ENCODE measurements around the gene CARHSP1. TPM values are rescaled to one million over a fixed set of nuclear protein-coding genes. Genes with fewer than 3 reads are reported as not detected.

CARHSP1 gene
- total RNA-seq, 2 donors from 2014 or later = 51.0 to 146 TPM

GRCh38 chr16:8863594-8864424, 5.0 kb downstream of the CARHSP1 start:
- 81% methylated on average over 15 of the region's 17 CpGs for WGBS
- no peak for TF ChIP-seq CTCF (IDR thresholded peaks at IDR 0.05)
- no peak for DNase-seq (ENCODE audit: low spot score)
- H3K4me1 ChIP-seq (replicated peaks) = peaks cover 11% of the 10 kb centered on the region
- no peaks in the 10 kb centered on the region for H3K36me3 ChIP-seq
- H3K27ac ChIP-seq = no peak overlapping the region
- H3K4me3 ChIP-seq = no peak overlapping the region
- H3K9me3 ChIP-seq = no peaks in the 10 kb centered on the region
- no peaks in the 10 kb centered on the region for H3K27me3 ChIP-seq (replicated peaks; ENCODE audit: insufficient read depth)
- intact Hi-C loops (cut with DNase I) = no loop called here

GRCh38 chr16:8862309-8863130, 6.3 kb downstream of the CARHSP1 start:
- Histone ChIP-seq H3K4me3 (no peak overlapping the region), H3K27me3 (replicated peaks; ENCODE audit: insufficient read depth) (no peaks in the 10 kb centered on the region), H3K27ac (no peak overlapping the region), H3K9me3 (no peaks in the 10 kb centered on the region), H3K4me1 (replicated peaks) (peaks cover 7% of the 10 kb centered on the region), H3K36me3 (no peaks in the 10 kb centered on the region)
- DNase-seq (ENCODE audit: low spot score) = no peak
- intact Hi-C loops (cut with DNase I) = no loop called here
- 86% methylated on average over 14 of the region's 14 CpGs for WGBS
- TF ChIP-seq POLR2AphosphoS5 (IDR thresholded peaks at IDR 0.05) (no peak), POLR2A (IDR thresholded peaks at IDR 0.05) (no peak), CTCF (IDR thresholded peaks at IDR 0.05) (no peak)

GRCh38 chr16:8861563-8862308, 7.1 kb downstream of the CARHSP1 start:
- WGBS = 82% methylated on average over 14 of the region's 14 CpGs
- Histone ChIP-seq H3K36me3 (no peaks in the 10 kb centered on the region), H3K4me3 (no peak overlapping the region), H3K9me3 (no peaks in the 10 kb centered on the region), H3K27me3 (replicated peaks; ENCODE audit: insufficient read depth) (no peaks in the 10 kb centered on the region), H3K4me1 (replicated peaks) (no peaks in the 10 kb centered on the region), H3K27ac (no peak overlapping the region)
- no peak for DNase-seq (ENCODE audit: low spot score)
- intact Hi-C loops (cut with DNase I) = no loop called here
- TF ChIP-seq POLR2A (IDR thresholded peaks at IDR 0.05) (no peak), CTCF (IDR thresholded peaks at IDR 0.05) (no peak), POLR2AphosphoS5 (IDR thresholded peaks at IDR 0.05) (no peak)

GRCh38 chr16:8859913-8860881, 8.6 kb downstream of the CARHSP1 start:
- Histone ChIP-seq H3K4me1 (replicated peaks) (no peaks in the 10 kb centered on the region), H3K9me3 (no peaks in the 10 kb centered on the region), H3K27ac (no peak overlapping the region), H3K27me3 (replicated peaks; ENCODE audit: insufficient read depth) (no peaks in the 10 kb centered on the region), H3K4me3 (no peak overlapping the region), H3K36me3 (no peaks in the 10 kb centered on the region)
- intact Hi-C loops (cut with DNase I) = no loop called here
- TF ChIP-seq POLR2A (IDR thresholded peaks at IDR 0.05) = no peak
- TF ChIP-seq POLR2AphosphoS5 (IDR thresholded peaks at IDR 0.05) = no peak
- no peak for TF ChIP-seq CTCF (IDR thresholded peaks at IDR 0.05)
- 73% methylated on average over 25 of the region's 25 CpGs for WGBS
- DNase-seq (ENCODE audit: low spot score) = no peak

Measured in prostate gland (tissue), 2 donors.